Measurements from ENCODE around the gene ZNF124.

DNA sequence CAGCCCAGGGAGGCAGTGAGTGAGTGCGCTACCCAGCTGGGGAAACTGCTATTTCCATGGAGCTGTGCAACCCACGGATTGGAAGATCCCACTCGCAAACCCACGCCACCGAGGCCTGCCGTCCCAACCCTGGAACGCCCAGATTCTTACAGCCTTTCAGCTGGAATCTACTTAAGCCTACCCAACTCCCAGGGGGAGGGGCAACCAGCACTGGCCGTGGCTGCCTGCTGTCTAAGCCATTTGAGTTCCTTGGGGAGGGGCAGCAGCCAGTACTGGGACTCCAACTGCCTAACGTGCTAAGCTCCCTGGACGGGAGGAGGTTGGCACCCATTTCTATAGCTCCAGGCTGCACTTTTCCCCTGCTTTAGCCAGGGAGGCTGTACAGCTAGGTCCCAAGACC, 40.6 kb downstream of the ZNF124 start:
- TF ChIP-seq, protein P1, sequence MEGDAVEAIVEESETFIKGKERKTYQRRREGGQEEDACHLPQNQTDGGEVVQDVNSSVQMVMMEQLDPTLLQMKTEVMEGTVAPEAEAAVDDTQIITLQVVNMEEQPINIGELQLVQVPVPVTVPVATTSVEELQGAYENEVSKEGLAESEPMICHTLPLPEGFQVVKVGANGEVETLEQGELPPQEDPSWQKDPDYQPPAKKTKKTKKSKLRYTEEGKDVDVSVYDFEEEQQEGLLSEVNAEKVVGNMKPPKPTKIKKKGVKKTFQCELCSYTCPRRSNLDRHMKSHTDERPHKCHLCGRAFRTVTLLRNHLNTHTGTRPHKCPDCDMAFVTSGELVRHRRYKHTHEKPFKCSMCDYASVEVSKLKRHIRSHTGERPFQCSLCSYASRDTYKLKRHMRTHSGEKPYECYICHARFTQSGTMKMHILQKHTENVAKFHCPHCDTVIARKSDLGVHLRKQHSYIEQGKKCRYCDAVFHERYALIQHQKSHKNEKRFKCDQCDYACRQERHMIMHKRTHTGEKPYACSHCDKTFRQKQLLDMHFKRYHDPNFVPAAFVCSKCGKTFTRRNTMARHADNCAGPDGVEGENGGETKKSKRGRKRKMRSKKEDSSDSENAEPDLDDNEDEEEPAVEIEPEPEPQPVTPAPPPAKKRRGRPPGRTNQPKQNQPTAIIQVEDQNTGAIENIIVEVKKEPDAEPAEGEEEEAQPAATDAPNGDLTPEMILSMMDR (IDR thresholded peaks at IDR 0.05), result no peak
- TF ChIP-seq ZFX (IDR thresholded peaks at IDR 0.05; ENCODE audit: borderline replicate concordance), result no peak
